Stimulated activated CD8-positive, alpha-beta memory T cell treated with anti-CD3 and anti-CD28 coated beads, Interleukin-4, amount 100 ng/mL, for 4 hours (primary cell): ENCODE results near the gene WDR6.

Experiments
- DNase-seq, 2 donors: peaks; one replicate each; pipeline ENCODE4 v3.0.0-alpha.2; 2020; ENCODE audit warnings: low read depth in 2 of 2, low spot score in 1 of 2

WDR6 gene, protein sequence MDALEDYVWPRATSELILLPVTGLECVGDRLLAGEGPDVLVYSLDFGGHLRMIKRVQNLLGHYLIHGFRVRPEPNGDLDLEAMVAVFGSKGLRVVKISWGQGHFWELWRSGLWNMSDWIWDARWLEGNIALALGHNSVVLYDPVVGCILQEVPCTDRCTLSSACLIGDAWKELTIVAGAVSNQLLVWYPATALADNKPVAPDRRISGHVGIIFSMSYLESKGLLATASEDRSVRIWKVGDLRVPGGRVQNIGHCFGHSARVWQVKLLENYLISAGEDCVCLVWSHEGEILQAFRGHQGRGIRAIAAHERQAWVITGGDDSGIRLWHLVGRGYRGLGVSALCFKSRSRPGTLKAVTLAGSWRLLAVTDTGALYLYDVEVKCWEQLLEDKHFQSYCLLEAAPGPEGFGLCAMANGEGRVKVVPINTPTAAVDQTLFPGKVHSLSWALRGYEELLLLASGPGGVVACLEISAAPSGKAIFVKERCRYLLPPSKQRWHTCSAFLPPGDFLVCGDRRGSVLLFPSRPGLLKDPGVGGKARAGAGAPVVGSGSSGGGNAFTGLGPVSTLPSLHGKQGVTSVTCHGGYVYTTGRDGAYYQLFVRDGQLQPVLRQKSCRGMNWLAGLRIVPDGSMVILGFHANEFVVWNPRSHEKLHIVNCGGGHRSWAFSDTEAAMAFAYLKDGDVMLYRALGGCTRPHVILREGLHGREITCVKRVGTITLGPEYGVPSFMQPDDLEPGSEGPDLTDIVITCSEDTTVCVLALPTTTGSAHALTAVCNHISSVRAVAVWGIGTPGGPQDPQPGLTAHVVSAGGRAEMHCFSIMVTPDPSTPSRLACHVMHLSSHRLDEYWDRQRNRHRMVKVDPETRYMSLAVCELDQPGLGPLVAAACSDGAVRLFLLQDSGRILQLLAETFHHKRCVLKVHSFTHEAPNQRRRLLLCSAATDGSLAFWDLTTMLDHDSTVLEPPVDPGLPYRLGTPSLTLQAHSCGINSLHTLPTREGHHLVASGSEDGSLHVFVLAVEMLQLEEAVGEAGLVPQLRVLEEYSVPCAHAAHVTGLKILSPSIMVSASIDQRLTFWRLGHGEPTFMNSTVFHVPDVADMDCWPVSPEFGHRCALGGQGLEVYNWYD

GRCh38 chr3:49007068-49007770 lies at the start of gene WDR6:
WDR6 (plus strand) TSS chr3:49007391; CDS start chr3:49007432, 41 bp downstream.
- DNase-seq: peak; percentile 89 to 95

DNA sequence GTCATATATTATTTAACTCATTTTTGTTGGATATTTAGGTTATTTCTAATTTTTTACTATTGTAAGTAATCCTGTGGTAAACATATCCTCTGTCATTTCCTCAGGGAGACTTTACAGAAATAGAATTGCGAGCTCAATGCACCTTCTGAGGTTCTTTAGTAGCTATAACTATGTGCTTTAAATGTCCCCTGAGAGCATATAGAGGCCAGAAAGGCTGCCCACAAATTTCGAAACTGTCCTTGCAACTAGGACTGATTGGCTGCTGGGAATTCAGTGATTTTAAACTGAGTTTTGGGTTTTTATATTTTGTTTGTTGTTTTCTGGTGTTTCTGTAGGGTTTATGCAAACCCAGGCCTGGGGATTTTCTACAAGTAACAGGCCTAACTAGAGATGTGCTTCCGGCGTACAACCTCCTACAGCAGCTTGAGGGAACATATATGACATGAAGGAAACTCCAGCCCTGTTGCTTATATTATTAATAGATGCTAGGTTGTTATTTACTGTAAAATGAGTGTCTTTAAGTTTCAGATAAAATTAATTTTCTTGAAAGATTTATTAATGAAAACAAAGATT lies 46.3 kb upstream of the WDR6 start:
- DNase-seq: no peak

- DNase-seq: no peak
These were observed 44.9 kb upstream of the WDR6 start for GRCh38 chr3:48962340-48962739.

GRCh38 chr3:48962939-48963338 lies 44.3 kb upstream of the WDR6 start:
- DNase-seq: no peak

- no peak for DNase-seq
These were observed 43.6 kb upstream of the WDR6 start for GRCh38 chr3:48963591-48963990.

GRCh38 chr3:48966367-48966766 lies 40.8 kb upstream of the WDR6 start:
- no peak for DNase-seq

DNA sequence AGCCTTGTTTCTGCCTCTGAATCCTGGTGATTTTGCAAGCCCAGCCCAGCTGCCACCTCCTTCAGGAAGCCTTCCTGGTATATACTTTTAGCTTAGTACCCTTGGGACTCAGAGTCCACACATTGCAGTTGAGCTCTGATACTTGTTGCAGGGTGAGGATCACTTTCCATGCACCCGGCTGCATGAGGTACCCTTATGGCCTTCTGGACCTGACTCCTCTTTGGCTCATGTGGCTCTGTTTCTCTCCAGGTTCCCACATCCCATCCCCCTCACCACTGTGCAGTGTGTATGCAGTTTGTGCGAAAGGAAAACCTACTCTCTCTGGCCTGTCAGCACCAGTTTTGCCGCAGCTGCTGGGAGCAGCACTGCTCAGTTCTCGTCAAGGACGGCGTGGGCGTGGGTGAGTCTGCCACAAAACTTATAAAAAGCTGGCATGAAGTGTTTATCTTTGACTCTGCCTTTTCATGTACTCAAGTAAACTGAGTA lies 40.3 kb upstream of the WDR6 start:
- no peak for DNase-seq

- DNase-seq: no peak
These were observed 36.6 kb upstream of the WDR6 start for GRCh38 chr3:48970586-48970985.

DNA sequence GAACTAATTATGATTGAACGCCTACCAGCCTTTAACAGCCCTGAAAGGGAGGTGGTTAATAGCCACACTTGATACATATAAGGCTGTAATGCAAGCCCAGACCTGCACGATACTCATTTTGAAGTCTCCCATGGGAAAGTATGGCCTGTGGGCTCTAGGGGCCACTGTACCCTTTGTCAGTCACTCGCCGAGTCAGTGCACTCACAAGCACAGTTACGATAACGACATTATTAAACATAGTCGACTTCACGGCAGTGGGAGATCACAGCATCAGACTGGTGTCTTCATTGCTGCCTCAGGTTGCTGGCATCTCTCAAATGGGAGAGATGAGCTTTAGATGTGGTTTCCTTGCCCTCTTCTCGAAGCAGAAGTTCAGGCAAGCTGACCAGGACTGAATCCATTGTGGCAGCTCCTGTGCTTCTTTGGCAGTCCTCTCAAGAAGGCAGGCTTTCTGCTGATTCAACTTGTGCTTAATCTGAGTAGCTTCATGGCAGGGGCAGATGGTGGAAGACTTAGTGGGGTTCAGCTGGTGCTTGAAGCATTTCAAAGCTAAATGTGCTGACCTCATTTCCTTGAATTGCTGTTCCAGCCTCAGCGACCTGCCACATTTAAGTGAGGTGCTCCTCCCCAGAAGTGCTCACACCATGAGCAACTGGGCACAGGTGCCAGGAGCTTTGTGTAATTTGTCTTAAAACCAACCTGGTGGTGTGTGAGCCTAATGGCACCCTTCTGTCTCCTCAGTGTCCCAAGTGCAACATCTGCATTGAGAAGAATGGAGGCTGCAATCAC lies 32.9 kb upstream of the WDR6 start:
- DNase-seq: no peak

DNA sequence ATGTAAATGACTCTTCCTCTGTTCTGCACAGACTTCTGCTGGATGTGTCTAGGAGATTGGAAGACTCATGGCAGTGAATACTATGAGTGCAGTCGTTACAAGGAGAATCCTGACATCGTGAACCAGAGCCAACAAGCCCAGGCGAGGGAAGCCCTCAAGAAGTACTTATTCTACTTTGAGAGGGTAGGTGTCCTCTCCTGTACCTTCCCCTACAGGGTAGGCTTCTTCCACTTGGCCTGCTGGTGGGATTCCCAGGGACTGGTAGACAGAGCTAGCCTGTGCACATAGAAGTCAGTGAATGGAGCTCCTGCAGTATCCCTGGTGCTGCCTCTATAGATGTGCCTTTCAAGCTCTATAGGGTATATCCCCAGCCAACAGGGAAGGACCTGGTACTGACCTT lies 27.7 kb upstream of the WDR6 start:
- DNase-seq: no peak

DNA sequence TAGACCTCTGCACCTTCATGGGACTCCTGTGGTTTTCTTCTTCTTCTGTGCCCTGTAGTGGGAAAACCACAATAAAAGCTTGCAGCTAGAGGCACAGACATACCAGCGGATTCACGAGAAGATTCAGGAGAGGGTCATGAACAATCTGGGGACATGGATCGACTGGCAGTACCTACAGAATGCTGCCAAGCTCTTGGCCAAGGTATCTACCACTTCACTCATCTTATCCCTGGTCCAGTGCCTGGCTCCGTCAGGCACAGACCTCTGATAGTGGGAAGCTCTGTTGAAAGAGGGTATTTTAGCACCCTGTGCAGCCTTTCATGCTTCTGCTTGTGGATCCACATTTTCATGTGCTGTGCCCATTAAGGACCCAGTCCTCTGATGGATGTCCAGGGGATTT lies 26.9 kb upstream of the WDR6 start:
- DNase-seq: no peak

- no peak for DNase-seq
These were observed 25.2 kb upstream of the WDR6 start for GRCh38 chr3:48982016-48982415.

GRCh38 chr3:48982686-48983085 lies 24.5 kb upstream of the WDR6 start:
- no peak for DNase-seq

GRCh38 chr3:48983096-48983495 lies 24.1 kb upstream of the WDR6 start:
- DNase-seq: no peak

DNA sequence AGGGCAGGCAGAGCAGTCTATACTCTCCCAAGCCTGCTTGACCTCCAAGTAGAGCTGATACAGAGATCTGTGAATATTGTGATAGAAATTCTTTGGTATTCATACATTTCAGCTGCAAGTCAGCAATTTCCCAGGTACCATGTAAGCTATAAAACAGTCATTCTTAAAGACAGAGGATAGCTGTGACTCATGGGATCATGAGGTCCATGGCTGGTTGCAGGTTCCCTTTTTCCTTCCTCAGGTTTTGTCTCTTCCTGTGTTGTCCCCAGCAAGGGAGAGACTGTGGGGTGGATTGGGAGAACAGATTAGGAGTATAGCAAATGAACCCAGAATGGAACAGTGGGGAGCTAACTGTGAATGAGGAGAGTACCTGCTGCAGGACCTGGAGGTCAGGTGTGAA lies 22.5 kb upstream of the WDR6 start:
- no peak for DNase-seq

DNA sequence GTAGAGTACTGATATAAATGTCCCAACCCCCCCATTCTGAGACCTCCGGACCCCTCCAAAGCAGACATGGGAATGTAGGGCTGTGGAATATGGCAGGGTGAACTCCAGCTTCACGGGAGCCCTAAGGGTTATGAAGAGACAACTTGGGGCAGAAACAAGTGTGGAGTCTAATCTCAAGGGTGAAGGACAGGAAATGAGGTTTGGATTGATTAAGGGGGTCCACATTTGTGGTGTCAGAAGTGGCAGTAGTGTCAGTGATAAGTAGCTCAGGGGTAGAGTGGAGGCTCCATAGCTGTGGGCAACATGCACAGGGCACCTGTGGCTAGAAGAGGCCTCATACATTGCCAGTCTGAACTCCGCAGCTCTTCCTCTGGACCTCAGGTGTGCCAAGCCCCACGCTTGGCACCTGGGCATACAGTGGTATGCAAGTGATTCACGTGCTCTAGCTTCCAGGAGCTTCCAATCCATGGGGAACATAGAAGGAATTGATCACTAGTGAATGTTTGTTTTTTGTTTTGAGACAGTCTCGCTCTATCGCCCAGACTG lies 21.3 kb upstream of the WDR6 start:
- no peak for DNase-seq

GRCh38 chr3:48989126-48989795 lies 17.9 kb upstream of the WDR6 start:
- no peak for DNase-seq

DNA sequence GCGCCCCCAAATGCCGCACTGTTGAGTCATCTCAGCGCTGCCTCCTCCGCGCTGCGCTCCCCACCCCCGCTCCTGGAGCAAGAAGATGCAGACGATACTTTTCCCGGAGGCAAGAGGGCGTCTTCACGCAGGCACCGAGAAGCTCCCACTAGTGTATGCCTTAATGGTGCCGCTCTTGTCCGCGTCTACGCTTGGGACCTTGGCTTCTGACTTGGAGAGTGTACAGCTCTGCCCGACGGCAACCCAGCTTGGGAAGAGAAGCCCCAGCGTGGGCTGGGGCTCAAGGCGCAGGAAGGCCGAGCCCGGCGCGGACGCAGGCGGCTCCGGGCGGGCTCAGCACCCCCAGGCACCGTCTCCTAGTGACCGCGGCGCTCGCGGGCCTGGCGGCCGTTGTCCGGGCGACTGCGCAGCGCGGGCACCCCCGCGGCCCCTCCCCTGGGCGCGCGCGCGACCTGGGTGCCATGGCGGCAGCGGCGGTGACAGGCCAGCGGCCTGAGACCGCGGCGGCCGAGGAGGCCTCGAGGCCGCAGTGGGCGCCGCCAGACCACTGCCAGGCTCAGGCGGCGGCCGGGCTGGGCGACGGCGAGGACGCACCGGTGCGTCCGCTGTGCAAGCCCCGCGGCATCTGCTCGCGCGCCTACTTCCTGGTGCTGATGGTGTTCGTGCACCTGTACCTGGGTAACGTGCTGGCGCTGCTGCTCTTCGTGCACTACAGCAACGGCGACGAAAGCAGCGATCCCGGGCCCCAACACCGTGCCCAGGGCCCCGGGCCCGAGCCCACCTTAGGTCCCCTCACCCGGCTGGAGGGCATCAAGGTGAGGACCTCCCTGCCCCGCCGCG lies 17.2 kb upstream of the WDR6 start, which contains the start of gene P4HTM:
Gene P4HTM (plus strand): TSS at position 446 of the 840 bp plus-strand sequence. CDS start 16 bp downstream, at position 462.
- peak; percentile 69 to 79 for DNase-seq
